H9 (cell line): ENCODE data around the gene MPV17L2. TPM values are rescaled to one million over a fixed set of nuclear protein-coding genes. Genes with fewer than 3 reads are reported as not detected.

ENCODE experiments used
- DNase-seq: peaks from one replicate; pipeline ENCODE4 v3.0.0-alpha.2; 2017
- H2AFZ ChIP-seq: one replicate; pipeline ENCODE4 v1.6.1; 2013; ENCODE audit warnings: mild to moderate bottlenecking, low read length, control low read depth, moderate library complexity
- H2AK5ac ChIP-seq: 2 replicates; pipeline ENCODE4 v1.6.1; 2013; ENCODE audit warnings: low read length, control low read depth, mixed read lengths; ENCODE audit not compliant: insufficient read length
- H2BK120ac ChIP-seq: one replicate; pipeline ENCODE4 v1.6.1; 2013; ENCODE audit warnings: low read depth, mild to moderate bottlenecking, low read length, control low read depth, inconsistent platforms; ENCODE audit not compliant: poor library complexity, severe bottlenecking
- H2BK12ac ChIP-seq: 2 replicates; pipeline ENCODE4 v1.6.1; 2013; ENCODE audit warnings: low read length, control low read depth, mixed read lengths, low read depth; ENCODE audit not compliant: insufficient read length
- H2BK15ac ChIP-seq: 2 replicates; pipeline ENCODE4 v1.6.1; 2013; ENCODE audit warnings: low read depth, low read length, control low read depth
- H2BK20ac ChIP-seq: one replicate; pipeline ENCODE4 v1.6.1; 2013; ENCODE audit warnings: low read depth, mild to moderate bottlenecking, low read length, control low read depth, inconsistent platforms; ENCODE audit not compliant: poor library complexity, severe bottlenecking
- H2BK5ac ChIP-seq: 2 replicates; pipeline ENCODE4 v1.6.1; 2013; ENCODE audit warnings: low read length, control low read depth, mixed read lengths; ENCODE audit not compliant: insufficient read length
- H3K14ac ChIP-seq: 2 replicates; pipeline ENCODE4 v1.6.1; 2013; ENCODE audit warnings: low read length, control low read depth; ENCODE audit not compliant: insufficient read depth
- H3K18ac ChIP-seq: 2 replicates; pipeline ENCODE4 v1.6.1; 2013; ENCODE audit warnings: low read depth, mild to moderate bottlenecking, mixed read lengths, low read length, control low read depth; ENCODE audit not compliant: insufficient read length
- H3K23ac ChIP-seq: 2 replicates; pipeline ENCODE4 v1.6.1; 2013; ENCODE audit warnings: low read length, control low read depth, mixed read lengths, low read depth; ENCODE audit not compliant: insufficient read length
- H3K23me2 ChIP-seq: 2 replicates; pipeline ENCODE4 v1.6.1; 2013; ENCODE audit warnings: low read depth, mild to moderate bottlenecking, mixed read lengths, low read length, control low read depth; ENCODE audit not compliant: insufficient read length, poor library complexity, severe bottlenecking
- H3K27ac ChIP-seq: 2 replicates; pipeline ENCODE4 v1.5.1; 2013; ENCODE audit warnings: low read length, control low read depth, mixed read lengths, low read depth; ENCODE audit not compliant: insufficient read length
- H3K27me3 ChIP-seq: 2 replicates; pipeline ENCODE4 v1.6.1; 2013; ENCODE audit warnings: low read length, control low read depth, inconsistent platforms; ENCODE audit not compliant: insufficient read depth
- H3K4ac ChIP-seq: 2 replicates; pipeline ENCODE4 v1.6.1; 2013; ENCODE audit warnings: low read depth, mild to moderate bottlenecking, control low read depth, inconsistent platforms, low read length, moderate library complexity
- H3K4me1 ChIP-seq: 2 replicates; pipeline ENCODE4 v1.6.1; 2013; ENCODE audit warnings: low read length, control low read depth, inconsistent platforms; ENCODE audit not compliant: insufficient read depth
- H3K4me2 ChIP-seq: 2 replicates; pipeline ENCODE4 v1.6.1; 2013; ENCODE audit warnings: low read length, control low read depth, mixed read lengths; ENCODE audit not compliant: insufficient read length, insufficient read depth
- H3K56ac ChIP-seq: 2 replicates; pipeline ENCODE4 v1.6.1; 2013; ENCODE audit warnings: low read depth, mild to moderate bottlenecking, mixed read lengths, low read length, control low read depth; ENCODE audit not compliant: insufficient read length
- H3K79me1 ChIP-seq: 2 replicates; pipeline ENCODE4 v1.6.1; 2013; ENCODE audit warnings: low read depth, mild to moderate bottlenecking, moderate library complexity, low read length, control low read depth, inconsistent platforms; ENCODE audit not compliant: insufficient read depth, poor library complexity, severe bottlenecking
- H3K79me2 ChIP-seq: 2 replicates; pipeline ENCODE4 v1.6.1; 2013; ENCODE audit warnings: low read length, control low read depth, inconsistent platforms; ENCODE audit not compliant: insufficient read depth
- H3K9ac ChIP-seq: 2 replicates; pipeline ENCODE4 v1.6.1; 2013; ENCODE audit warnings: low read length, control low read depth, mixed read lengths; ENCODE audit not compliant: insufficient read length; ENCODE audit errors: extremely low read depth
- H3K9me3 ChIP-seq: one replicate; pipeline ENCODE4 v1.6.1; 2013; ENCODE audit warnings: low read depth, low read length, inconsistent platforms; ENCODE audit not compliant: control insufficient read depth
- H3T11ph ChIP-seq: one replicate; pipeline ENCODE4 v1.6.1; 2013; ENCODE audit warnings: mild to moderate bottlenecking, low read length, control low read depth, inconsistent platforms
- H4K20me1 ChIP-seq: one replicate; pipeline ENCODE4 v1.6.1; 2013; ENCODE audit not compliant: control insufficient read depth, insufficient read length, insufficient read depth
- H4K5ac ChIP-seq: 2 replicates; pipeline ENCODE4 v1.6.1; 2013; ENCODE audit warnings: low read depth, mild to moderate bottlenecking, mixed read lengths, low read length, control low read depth; ENCODE audit not compliant: insufficient read length
- H4K8ac ChIP-seq: replicated peaks from 2 replicates; pipeline ENCODE4 v1.6.1; 2013; ENCODE audit warnings: low read length, control low read depth, mixed read lengths, low read depth; ENCODE audit not compliant: insufficient read length
- H4K91ac ChIP-seq: 2 replicates; pipeline ENCODE4 v1.6.1; 2013; ENCODE audit warnings: low read depth, mild to moderate bottlenecking, moderate library complexity, mixed read lengths, low read length, control low read depth; ENCODE audit not compliant: insufficient read length
- H3K27ac Mint-ChIP-seq, 3 experiments: 2 replicates in 2 of 3; 3 replicates in 1 of 3; pipeline ENCODE4 v1.8.0; 2020 to 2021; ENCODE audit warnings: mixed read lengths in 3 of 3, mild to moderate bottlenecking in 1 of 3, moderate library complexity in 1 of 3
- H3K27me3 Mint-ChIP-seq: 2 replicates; pipeline ENCODE4 v1.8.0; 2021; ENCODE audit warnings: low read depth, mild to moderate bottlenecking, moderate library complexity, mixed read lengths
- H3K36me3 Mint-ChIP-seq, 3 experiments: 2 replicates in 2 of 3; 3 replicates in 1 of 3; pipeline ENCODE4 v1.8.0; 2020 to 2021; ENCODE audit warnings: low read depth in 3 of 3, mixed read lengths in 3 of 3; ENCODE audit not compliant: insufficient read depth in 1 of 3
- H3K4me1 Mint-ChIP-seq, 2 experiments: 2 replicates each; pipeline ENCODE4 v1.8.0; 2020; ENCODE audit warnings: mixed read lengths in 2 of 2
- H3K4me3 Mint-ChIP-seq, 2 experiments: 2 replicates in 1 of 2; 3 replicates in 1 of 2; pipeline ENCODE4 v1.8.0; 2020 to 2021; ENCODE audit warnings: mild to moderate bottlenecking in 2 of 2, mixed read lengths in 2 of 2, moderate library complexity in 1 of 2
- H3K9me3 Mint-ChIP-seq, 2 experiments: 2 replicates in 1 of 2; 3 replicates in 1 of 2; pipeline ENCODE4 v1.8.0; 2020; ENCODE audit warnings: mild to moderate bottlenecking in 2 of 2, mixed read lengths in 2 of 2, moderate library complexity in 1 of 2
- CTCF ChIP-seq: fragments of 200-600 bp; sonication (generic); conservative IDR thresholded peaks from 3 replicates; pipeline ENCODE4 v1.8.0; 2021; ENCODE audit warnings: antibody characterized with exemption, mild to moderate bottlenecking
- WGBS: extraction: QIAGEN DNeasy Blood & Tissue Kit; methylation state at CpG from one replicate; pipeline ENCODE4 v1.1.7; 2013; ENCODE audit warnings: missing lambda C conversion rate, low lambda C conversion rate, mixed read lengths; ENCODE audit not compliant: insufficient read length; ENCODE audit errors: extremely low coverage; 5-methylcytosine and 5-hydroxymethylcytosine counted together
- total RNA-seq: library from RNA; stranded (reverse); gene quantifications from 2 replicates; pipeline ENCODE4 v1.2.1, GENCODE V29; 2021

Gene MPV17L2
- total RNA-seq, 1 experiment from 2014 or later = 26.4 TPM

GRCh38 chr19:18205200-18205892 lies 12.3 kb downstream of the MPV17L2 start:
- Histone ChIP-seq H3K9ac (peak overlapping the region; percentile 62), H2BK15ac (no peak overlapping the region), H2AK5ac (no peak overlapping the region), H3T11ph (no peak overlapping the region), H3K4me1 (no peaks in the 10 kb centered on the region), H4K91ac (no peak overlapping the region), H3K79me2 (no peaks in the 10 kb centered on the region; the same call in 1 of the 2 replicates), H2BK5ac (no peak overlapping the region), H3K14ac (peak overlapping the region; percentile 81), H3K79me1 (no peaks in the 10 kb centered on the region), H3K23me2 (peaks cover 18% of the 10 kb centered on the region), H3K23ac (no peak overlapping the region), H3K18ac (peak overlapping the region; percentile 77), H2BK12ac (no peak overlapping the region), H3K27ac (peak overlapping the region; percentile 50), H3K9me3 (no peaks in the 10 kb centered on the region), H3K56ac (no peak overlapping the region), H3K4me2 (peak overlapping the region; percentile 69), H4K20me1 (peaks cover 4% of the 10 kb centered on the region), H2BK120ac (no peak overlapping the region), H2AFZ (no peak overlapping the region), H4K8ac (no peak overlapping the region), H2BK20ac (no peak overlapping the region), H3K27me3 (no peaks in the 10 kb centered on the region), H3K4ac (no peak overlapping the region), H4K5ac (no peak overlapping the region)
- Mint-ChIP-seq H3K4me3 (peak overlapping the region; percentile 78 to 91), H3K27ac (peak overlapping the region; percentile 96 to 98 (median 97); a peak in 5 of 7 replicates), H3K27me3 (peaks cover 3% of the 10 kb centered on the region; the same call in 1 of the 2 replicates), H3K9me3 (peaks cover 0 to 2% of the 10 kb centered on the region in 2 experiments; a peak in 1 of 5 replicates), H3K4me1 (peaks cover 8 to 34% of the 10 kb centered on the region in 2 experiments), H3K36me3 (peaks cover 7 to 14% (median 7%) of the 10 kb centered on the region in 3 experiments; a peak in 5 of 7 replicates)
- WGBS = no CpG with 5 or more reads among the region's 36 CpGs
- DNase-seq = peak; percentile 58
- TF ChIP-seq CTCF = no peak
